ENCODE data around the gene CAMK1D. TPM values are rescaled to one million over a fixed set of nuclear protein-coding genes. Genes with fewer than 3 reads are reported as not detected.

Gene CAMK1D
- total RNA-seq, 1 experiment from 2014 or later: 10.2 TPM

- DNase-seq (ENCODE audit: low spot score) (peak; percentile 41), ATAC-seq (peak; percentile 92)
- Mint-ChIP-seq H3K27ac (peak overlapping the region; percentile 52), H3K9me3 (peaks cover 7% of the 10 kb centered on the region), H3K4me3 (no peak overlapping the region; the same call in 1 of the 2 replicates), H3K27me3 (ENCODE audit: low read depth) (peaks cover 8% of the 10 kb centered on the region), H3K36me3 (peaks cover 12% of the 10 kb centered on the region; the same call in 1 of the 2 replicates), H3K4me1 (peaks cover 30% of the 10 kb centered on the region)
- ChIA-PET POLR2A (interaction anchor here (0.6 kb wide), 1 partner anchor 23 kb away, joined by 3 read pairs; no protein-coding TSS in a partner anchor), CTCF (interaction anchor here (0.9 to 1.5 kb wide), 6 partner anchors 8 to 128 kb away, joined by 3 to 12 read pairs (median 3); no protein-coding TSS in a partner anchor)
- TF ChIP-seq ZNF512 (CRISPR knock-in tag; IDR thresholded peaks at IDR 0.05; ENCODE audit: borderline replicate concordance) (no peak), NFATC4 (CRISPR knock-in tag; IDR thresholded peaks at IDR 0.05) (no peak), GTF2I (CRISPR knock-in tag; conservative IDR thresholded peaks at IDR 0.05) (no peak), NFYB (CRISPR knock-in tag; conservative IDR thresholded peaks at IDR 0.05; ENCODE audit: low read depth) (no peak), JUN (CRISPR knock-in tag; IDR thresholded peaks at IDR 0.05) (no peak), ARID4B (CRISPR knock-in tag; IDR thresholded peaks at IDR 0.05; ENCODE audit: borderline replicate concordance) (no peak), ELF4 (CRISPR knock-in tag; IDR thresholded peaks at IDR 0.05; ENCODE audit: low read depth) (no peak), NFE2L1 (CRISPR knock-in tag; IDR thresholded peaks at IDR 0.05) (no peak), CREB1 (CRISPR knock-in tag; IDR thresholded peaks at IDR 0.05) (no peak), OVOL2 (CRISPR knock-in tag; IDR thresholded peaks at IDR 0.05; ENCODE audit: borderline replicate concordance) (no peak), TEAD1 (CRISPR knock-in tag; IDR thresholded peaks at IDR 0.05) (no peak), SMAD4 (CRISPR knock-in tag; IDR thresholded peaks at IDR 0.05) (no peak), FOXP1 (CRISPR knock-in tag; IDR thresholded peaks at IDR 0.05; ENCODE audit: borderline replicate concordance) (no peak), SMAD3 (CRISPR knock-in tag; IDR thresholded peaks at IDR 0.05; ENCODE audit: borderline replicate concordance) (no peak), HMGA2 (CRISPR knock-in tag; IDR thresholded peaks at IDR 0.05) (no peak)
Measured at GRCh38 chr10:12774204-12774894, 425.0 kb downstream of the CAMK1D start.

GRCh38 chr10:12777840-12778585 is 428.7 kb downstream of the CAMK1D start:
- Mint-ChIP-seq H3K27ac (no peak overlapping the region), H3K4me1 (peaks cover 18% of the 10 kb centered on the region), H3K9me3 (no peaks in the 10 kb centered on the region), H3K4me3 (no peak overlapping the region), H3K27me3 (ENCODE audit: low read depth) (peaks cover 6% of the 10 kb centered on the region), H3K36me3 (no peaks in the 10 kb centered on the region)
- DNase-seq (ENCODE audit: low spot score) (no peak), ATAC-seq (no peak)
- TF ChIP-seq ZNF232 (CRISPR knock-in tag; IDR thresholded peaks at IDR 0.05): no peak
- TF ChIP-seq TCF7 (CRISPR knock-in tag; IDR thresholded peaks at IDR 0.05; ENCODE audit: low read depth): no peak
- TF ChIP-seq ATF1 (CRISPR knock-in tag; IDR thresholded peaks at IDR 0.05): no peak
- no peak for TF ChIP-seq ZNF121 (CRISPR knock-in tag; IDR thresholded peaks at IDR 0.05)
- no peak for TF ChIP-seq ZNF396 (CRISPR knock-in tag; IDR thresholded peaks at IDR 0.05; ENCODE audit: borderline replicate concordance)
- no peak for TF ChIP-seq ZNF317 (CRISPR knock-in tag; IDR thresholded peaks at IDR 0.05; ENCODE audit: borderline replicate concordance, low read depth)
- no peak for TF ChIP-seq CDX4 (CRISPR knock-in tag; IDR thresholded peaks at IDR 0.05; ENCODE audit: borderline replicate concordance)
- TF ChIP-seq ZNF263 (CRISPR knock-in tag; IDR thresholded peaks at IDR 0.05; ENCODE audit: low read depth): no peak
- POLR2A ChIA-PET: no interaction called here
- CTCF ChIA-PET: no interaction called here

All from WTC11 (cell line).